Measurements from ENCODE around the gene SMLR1.

DNA sequence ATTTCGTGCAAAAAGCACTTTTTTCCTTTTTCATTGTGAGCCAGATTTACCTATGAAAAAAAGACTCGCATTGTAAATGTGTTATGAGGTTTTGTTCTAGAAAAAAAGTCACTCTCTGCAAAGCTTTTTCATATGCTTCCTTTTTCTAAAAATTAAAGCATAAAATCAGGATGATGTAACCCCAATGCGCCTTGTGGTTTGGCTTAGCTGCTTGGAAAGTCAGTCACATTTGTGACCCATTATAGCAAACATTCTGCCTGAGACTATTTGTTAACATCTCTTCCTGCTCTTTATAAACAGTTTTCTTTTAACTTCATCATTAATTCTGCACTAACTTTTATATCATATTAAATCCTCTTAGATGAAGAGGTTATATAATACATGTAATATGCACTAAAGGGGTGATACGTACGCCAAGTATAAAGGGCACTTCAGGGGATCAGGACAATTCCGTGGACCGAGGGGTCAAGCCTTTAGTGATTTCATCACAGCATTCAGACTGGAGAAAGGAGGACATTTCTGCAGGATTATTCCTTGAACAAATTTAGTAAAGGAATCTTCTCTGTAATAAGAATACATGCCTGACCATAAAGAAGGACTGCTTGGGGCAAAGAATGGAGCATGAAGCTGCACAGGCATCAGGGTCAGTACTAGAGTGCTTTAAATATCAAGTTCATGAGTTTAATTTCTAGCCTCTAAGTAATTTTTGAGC lies 48.1 kb upstream of the SMLR1 start:
- TF ChIP-seq, protein P1, sequence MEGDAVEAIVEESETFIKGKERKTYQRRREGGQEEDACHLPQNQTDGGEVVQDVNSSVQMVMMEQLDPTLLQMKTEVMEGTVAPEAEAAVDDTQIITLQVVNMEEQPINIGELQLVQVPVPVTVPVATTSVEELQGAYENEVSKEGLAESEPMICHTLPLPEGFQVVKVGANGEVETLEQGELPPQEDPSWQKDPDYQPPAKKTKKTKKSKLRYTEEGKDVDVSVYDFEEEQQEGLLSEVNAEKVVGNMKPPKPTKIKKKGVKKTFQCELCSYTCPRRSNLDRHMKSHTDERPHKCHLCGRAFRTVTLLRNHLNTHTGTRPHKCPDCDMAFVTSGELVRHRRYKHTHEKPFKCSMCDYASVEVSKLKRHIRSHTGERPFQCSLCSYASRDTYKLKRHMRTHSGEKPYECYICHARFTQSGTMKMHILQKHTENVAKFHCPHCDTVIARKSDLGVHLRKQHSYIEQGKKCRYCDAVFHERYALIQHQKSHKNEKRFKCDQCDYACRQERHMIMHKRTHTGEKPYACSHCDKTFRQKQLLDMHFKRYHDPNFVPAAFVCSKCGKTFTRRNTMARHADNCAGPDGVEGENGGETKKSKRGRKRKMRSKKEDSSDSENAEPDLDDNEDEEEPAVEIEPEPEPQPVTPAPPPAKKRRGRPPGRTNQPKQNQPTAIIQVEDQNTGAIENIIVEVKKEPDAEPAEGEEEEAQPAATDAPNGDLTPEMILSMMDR (IDR thresholded peaks at IDR 0.05) = no peak
- TF ChIP-seq POLR2AphosphoS5 (IDR thresholded peaks at IDR 0.05) = no peak

Data from sigmoid colon (tissue), 4 donors.